ENCODE data around the gene DENND2A.

DNA sequence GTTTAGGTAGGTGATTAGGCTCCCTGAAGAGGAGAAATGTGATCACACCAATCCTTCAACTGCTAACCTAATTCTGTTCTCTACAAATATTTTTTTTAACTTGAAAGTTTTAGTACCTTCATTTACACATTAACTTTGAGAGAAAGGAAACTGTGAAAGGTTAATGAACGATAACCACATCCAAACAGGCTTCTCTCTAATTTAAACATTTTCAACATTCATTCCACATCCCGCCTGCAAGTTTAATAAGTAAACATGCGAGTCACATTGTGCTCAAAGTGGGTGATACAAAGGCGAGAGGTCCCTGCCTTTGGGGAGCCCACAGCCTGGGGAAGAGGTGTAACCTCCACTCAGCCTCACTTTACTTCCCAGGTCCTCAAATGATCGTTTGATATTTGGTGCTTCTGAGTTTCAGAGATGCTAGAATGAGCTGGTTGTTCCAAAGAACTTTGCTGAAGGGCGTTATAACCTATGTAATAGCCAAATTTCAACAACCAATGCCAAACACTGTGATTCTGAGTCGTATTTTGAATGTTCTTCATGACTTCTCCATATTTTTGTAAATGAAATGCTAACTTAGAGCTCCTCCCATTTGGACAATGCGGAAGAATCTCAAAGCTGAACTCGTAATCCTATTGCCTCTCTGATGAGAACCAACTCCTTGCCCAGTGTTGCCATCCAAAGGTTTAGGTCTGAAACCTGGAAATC lies 47.5 kb downstream of the DENND2A start:
- TF ChIP-seq YY1 (IDR thresholded peaks at IDR 0.05; ENCODE audit: low read depth) (no peak), TCF12 (IDR thresholded peaks at IDR 0.05; ENCODE audit: low read depth) (no peak)
- TF ChIP-seq, protein P1, sequence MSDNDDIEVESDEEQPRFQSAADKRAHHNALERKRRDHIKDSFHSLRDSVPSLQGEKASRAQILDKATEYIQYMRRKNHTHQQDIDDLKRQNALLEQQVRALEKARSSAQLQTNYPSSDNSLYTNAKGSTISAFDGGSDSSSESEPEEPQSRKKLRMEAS (IDR thresholded peaks at IDR 0.05): no peak
